Right lobe of liver (tissue), 6 donors: ENCODE data around the gene FAF2. TPM values are rescaled to one million over a fixed set of nuclear protein-coding genes. Genes with fewer than 3 reads are reported as not detected.
A peak's percentile ranks its signal among the peaks of the same experiment; 100 is the strongest.

Source experiments
- ATAC-seq, 4 donors: fragments of 200-7000 bp; cut with Tn5 transposase; one replicate each; pipeline ENCODE4 v1.9.1; 2020; ENCODE audit warnings: mild to moderate bottlenecking in 4 of 4, moderate library complexity in 4 of 4
- DNase-seq, 3 donors: peaks; one replicate each; pipeline ENCODE4 v3.0.0-alpha.2; 2020
- H3K27ac ChIP-seq, 3 donors: fragments of 200-600 bp; one replicate each; pipeline ENCODE4 v1.8.0; 2022
- H3K27me3 ChIP-seq, 2 donors: fragments of 200-600 bp; one replicate each; pipeline ENCODE4 v1.8.0; 2022
- H3K36me3 ChIP-seq, 4 donors: fragments of 200-600 bp; sonication (generic) in 1 of 4; one replicate each; pipeline versions ENCODE4 v1.5.1 to v1.8.0; 2017 to 2022; ENCODE audit warnings: control low read depth in 1 of 4
- H3K4me1 ChIP-seq, 4 donors: fragments of 200-600 bp; sonication (generic) in 1 of 4; one replicate each; pipeline versions ENCODE4 v1.5.1 to v1.8.0; 2017 to 2022; ENCODE audit warnings: control low read depth in 1 of 4
- H3K4me3 ChIP-seq, 3 donors: fragments of 200-600 bp; one replicate each; pipeline ENCODE4 v1.8.0; 2022
- H3K9me3 ChIP-seq, 4 donors: fragments of 200-600 bp; sonication (generic) in 1 of 4; one replicate each; pipeline versions ENCODE4 v1.5.1 to v1.8.0; 2017 to 2022; ENCODE audit warnings: control low read depth in 1 of 4
- CTCF ChIP-seq, 4 donors: fragments of 200-600 bp in 3 of 4; fragments of 450-650 bp in 1 of 4; IDR thresholded peaks; one replicate each; pipeline versions ENCODE4 v1.5.1 to v1.8.0; 2016 to 2022; ENCODE audit warnings: antibody characterized with exemption in 4 of 4, mild to moderate bottlenecking in 2 of 4
- POLR2A ChIP-seq: fragments of 450-650 bp; IDR thresholded peaks from one replicate; pipeline ENCODE4 v1.6.1; 2017; ENCODE audit warnings: antibody characterized with exemption, mild to moderate bottlenecking
- WGBS: methylation state at CpG from one replicate; pipeline ENCODE4 v1.1.6; 2018; ENCODE audit warnings: low coverage, low lambda C conversion rate; ENCODE audit not compliant: insufficient coverage; ENCODE audit errors: missing lambda C conversion rate; 5-methylcytosine and 5-hydroxymethylcytosine counted together
- intact Hi-C, 2 donors: fragments of 100-400 bp; cut with DNase I; formaldehyde crosslinking; loops; one replicate each; pipeline versions ENCODE4 v1.11.2 to v1.14.1; 2022
- total RNA-seq, 6 experiments: library from RNA; depleted of rRNA in 2 of 6; stranded (reverse); fragments of >200 nt in 2 of 6; fragmentation: NEBNext Ultra II Directional in 3 of 6; extraction: Animal tissue kit (Norgen Biotek cat#: 25700) in 3 of 6; gene quantifications; one replicate each; pipeline versions ENCODE4 v1.1.0 to v1.2.4, GENCODE V29; 2016 to 2023
- donor health status: DM: no; HTN: yes; CAD: no.
- donor health status: DM: no; HTN: no; CAD: no.
- donor health status: DM: no; HTN: no; CAD: no.
- donor health status: DM: no; HTN: yes; CAD: no.
- donor health status: DM: no; HTN: yes; CAD: no.

Gene FAF2
- total RNA-seq, 6 experiments from 2014 or later, result 17.5 to 23.3 (median 19.8) TPM

GRCh38 chr5:176536902-176537553 lies 88.8 kb downstream of the FAF2 start, which contains the start of gene RNF44:
Gene RNF44 (minus strand): TSS chr5:176537402. CDS start chr5:176532472, 4,930 bp downstream.
- peaks cover 0 to under 1% (median 0%) of the 10 kb centered on the region in 4 donors for H3K36me3 ChIP-seq
- no peaks in the 10 kb centered on the region for H3K9me3 ChIP-seq
- WGBS, result 3% methylated on average over 5 of the region's 63 CpGs
- peaks cover 0 to 37% (median 25%) of the 10 kb centered on the region in 4 donors for H3K4me1 ChIP-seq
- no peaks in the 10 kb centered on the region for H3K27me3 ChIP-seq
- TF ChIP-seq CTCF (IDR thresholded peaks at IDR 0.05) (no peak), POLR2A (peak; percentile 64)
- H3K4me3 ChIP-seq, result peak within 1 kb of the TSS; percentile 83 to 93 (median 92)
- DNase-seq (peak; percentile 98), ATAC-seq (peak; percentile 75 to 82 (median 79))
- intact Hi-C loops, result loop anchor here in 1 of 2 donors (10.0 kb wide), 1 partner anchor 92 kb away; the partner anchor contains the start of gene FAF2
- H3K27ac ChIP-seq, result peak within 1 kb of the TSS; percentile 97 to 98 (median 97)

- WGBS, result 0% methylated on average over 21 of the region's 43 CpGs
- H3K27ac ChIP-seq, result peak overlapping the region; percentile 97 to 98 (median 97)
- peak overlapping the region; percentile 83 to 93 (median 92) for H3K4me3 ChIP-seq
- no peaks in the 10 kb centered on the region for H3K36me3 ChIP-seq
- H3K9me3 ChIP-seq, result no peaks in the 10 kb centered on the region
- TF ChIP-seq CTCF (IDR thresholded peaks at IDR 0.05), result no peak
- peak; percentile 51 for TF ChIP-seq POLR2A
- H3K27me3 ChIP-seq, result no peaks in the 10 kb centered on the region
- ATAC-seq, result peak; percentile 75 to 84 (median 80)
- peak; percentile 98 to 99 (median 99) for DNase-seq
- peaks cover 0 to 37% (median 25%) of the 10 kb centered on the region in 4 donors for H3K4me1 ChIP-seq
- intact Hi-C loops, result loop anchor here in 1 of 2 donors (10.0 kb wide), 1 partner anchor 93 kb away; the partner anchor contains the start of gene FAF2
Measured at GRCh38 chr5:176537554-176538229, 89.5 kb downstream of the FAF2 start.

- no peaks in the 10 kb centered on the region for H3K27me3 ChIP-seq
- intact Hi-C loops, result loop anchor here in 1 of 2 donors (10.0 kb wide), 1 partner anchor 94 kb away; the partner anchor contains the start of gene FAF2
- no peaks in the 10 kb centered on the region for H3K9me3 ChIP-seq
- H3K4me1 ChIP-seq, result peaks cover 0 to 30% (median 21%) of the 10 kb centered on the region in 4 donors
- peak overlapping the region in 2 of 3 donors; percentile 17 to 83 for H3K4me3 ChIP-seq
- 24% methylated on average over 13 of the region's 13 CpGs for WGBS
- no peak for ATAC-seq
- H3K36me3 ChIP-seq, result no peaks in the 10 kb centered on the region
- DNase-seq, result no peak
- H3K27ac ChIP-seq, result peak overlapping the region; percentile 3 to 97 (median 43)
- TF ChIP-seq POLR2A (no peak), CTCF (IDR thresholded peaks at IDR 0.05) (no peak)
Measured at GRCh38 chr5:176538230-176538988, 90.2 kb downstream of the FAF2 start.

- no peaks in the 10 kb centered on the region for H3K36me3 ChIP-seq
- DNase-seq (no peak), ATAC-seq (no peak)
- intact Hi-C loops, result loop anchor here in 1 of 2 donors (10.0 kb wide), 1 partner anchor 94 kb away; the partner anchor contains the start of gene FAF2
- no peaks in the 10 kb centered on the region for H3K27me3 ChIP-seq
- H3K4me1 ChIP-seq, result peaks cover 0 to 24% (median 16%) of the 10 kb centered on the region in 4 donors
- TF ChIP-seq CTCF (IDR thresholded peaks at IDR 0.05), result no peak
- H3K4me3 ChIP-seq, result no peak overlapping the region
- 58% methylated on average over 5 of the region's 5 CpGs for WGBS
- H3K27ac ChIP-seq, result no peak overlapping the region
- H3K9me3 ChIP-seq, result no peaks in the 10 kb centered on the region
Measured at GRCh38 chr5:176538989-176539384, 90.8 kb downstream of the FAF2 start.
